IMR-90 (cell line): Measurements from ENCODE around the gene CREB5. TPM values are rescaled to one million over a fixed set of nuclear protein-coding genes. Genes with fewer than 3 reads are reported as not detected.

Experiments
- ATAC-seq: fragments of 200-7000 bp; cut with Tn5 transposase; 2 replicates; pipeline ENCODE4 v1.9.1; 2020; ENCODE audit warnings: low read depth, mild to moderate bottlenecking, moderate library complexity
- BruUV-seq: library from RNA; stranded (reverse); fragments of 400-500 nt; replicated peaks from 2 replicates; lab custom pipeline; 2021; lab: Mats Ljungman, UMichigan
- CTCF ChIA-PET: fragments of 300-600 bp; formaldehyde crosslinking; extraction: SDS; loops from one replicate; lab custom pipeline; 2021; ENCODE audit warnings: antibody characterized with exemption; lab: Yijun Ruan, JAX
- POLR2A ChIA-PET: fragments of 300-600 bp; sonication (Branson Sonifier 250); formaldehyde crosslinking; loops from one replicate; lab custom pipeline; 2022; ENCODE audit warnings: antibody characterized with exemption; ENCODE audit not compliant: unreplicated experiment; lab: Charles Lee
- DNase-seq: peaks from one replicate; pipeline ENCODE4 v3.0.0; 2013
- H2AFZ ChIP-seq: replicated peaks from 2 replicates; pipeline ENCODE3; 2013; ENCODE audit warnings: low read length, mild to moderate bottlenecking; ENCODE audit not compliant: poor library complexity
- H2AK5ac ChIP-seq: 2 replicates; pipeline ENCODE4 v1.6.1; 2013; ENCODE audit warnings: low read depth, low read length, inconsistent platforms
- H2AK9ac ChIP-seq: replicated peaks from 2 replicates; pipeline ENCODE3; 2013; ENCODE audit warnings: mild to moderate bottlenecking, low read depth, low read length, moderate library complexity; ENCODE audit not compliant: poor library complexity
- H2BK120ac ChIP-seq: 2 replicates; pipeline ENCODE4 v1.6.1; 2013; ENCODE audit warnings: low read depth, low read length, inconsistent platforms
- H2BK15ac ChIP-seq: 3 replicates; pipeline ENCODE4 v1.6.1; 2013; ENCODE audit warnings: low read depth, low read length, inconsistent platforms
- H2BK20ac ChIP-seq: 2 replicates; pipeline ENCODE4 v1.6.1; 2013; ENCODE audit warnings: low read depth, mild to moderate bottlenecking, inconsistent platforms, low read length, moderate library complexity
- H2BK5ac ChIP-seq: 2 replicates; pipeline ENCODE4 v1.6.1; 2013; ENCODE audit warnings: mild to moderate bottlenecking, low read depth, low read length, inconsistent platforms; ENCODE audit not compliant: poor library complexity, severe bottlenecking
- H3K14ac ChIP-seq: replicated peaks from 2 replicates; pipeline ENCODE4 v1.6.1; 2013; ENCODE audit warnings: low read depth, low read length, inconsistent platforms
- H3K18ac ChIP-seq: 2 replicates; pipeline ENCODE4 v1.6.1; 2013; ENCODE audit warnings: low read depth, low read length, control low read depth
- H3K23ac ChIP-seq: 2 replicates; pipeline ENCODE4 v1.6.1; 2013; ENCODE audit warnings: low read depth, low read length, inconsistent platforms
- H3K27ac ChIP-seq: 2 replicates; pipeline ENCODE4 v1.5.1; 2013; ENCODE audit warnings: mild to moderate bottlenecking, control low read depth, low read length; ENCODE audit not compliant: insufficient read depth
- H3K27me3 ChIP-seq: 2 replicates; pipeline ENCODE4 v1.6.1; 2013; ENCODE audit warnings: low read length; ENCODE audit not compliant: control insufficient read depth, insufficient read depth
- H3K36me3 ChIP-seq: 2 replicates; pipeline ENCODE4 v1.6.1; 2013; ENCODE audit warnings: low read length, mixed read lengths; ENCODE audit not compliant: control insufficient read depth, insufficient read depth
- H3K4ac ChIP-seq: 2 replicates; pipeline ENCODE4 v1.6.1; 2013; ENCODE audit warnings: low read depth, low read length, inconsistent platforms
- H3K4me1 ChIP-seq: 2 replicates; pipeline ENCODE4 v1.6.1; 2013; ENCODE audit warnings: low read length, mixed read lengths; ENCODE audit not compliant: control insufficient read depth, insufficient read depth
- H3K4me2 ChIP-seq: 2 replicates; pipeline ENCODE4 v1.6.1; 2013; ENCODE audit warnings: low read depth, mild to moderate bottlenecking, control low read depth, low read length, moderate library complexity
- H3K4me3 ChIP-seq: 2 replicates; pipeline ENCODE4 v1.5.1; 2013; ENCODE audit warnings: low read depth, mild to moderate bottlenecking, control low read depth, low read length, moderate library complexity; ENCODE audit not compliant: insufficient read depth
- H3K56ac ChIP-seq: 2 replicates; pipeline ENCODE4 v1.6.1; 2013; ENCODE audit warnings: low read length, inconsistent platforms; ENCODE audit not compliant: insufficient read depth; ENCODE audit errors: extremely low read depth
- H3K79me1 ChIP-seq, 2 experiments: 2 replicates each; pipeline ENCODE4 v1.6.1; 2013; ENCODE audit warnings: low read length in 2 of 2, inconsistent platforms in 1 of 2, low read depth in 1 of 2
- H3K9ac ChIP-seq: 2 replicates; pipeline ENCODE4 v1.6.1; 2013; ENCODE audit warnings: low read depth, low read length, control low read depth
- H3K9me1 ChIP-seq: 2 replicates; pipeline ENCODE4 v1.6.1; 2013; ENCODE audit warnings: low read length, inconsistent platforms; ENCODE audit not compliant: insufficient read depth
- H3K9me3 ChIP-seq: 2 replicates; pipeline ENCODE4 v1.6.1; 2013; ENCODE audit warnings: low read length; ENCODE audit not compliant: control insufficient read depth, insufficient read depth
- H4K20me1 ChIP-seq: 2 replicates; pipeline ENCODE4 v1.6.1; 2013; ENCODE audit warnings: low read length, inconsistent platforms; ENCODE audit not compliant: insufficient read depth
- H4K5ac ChIP-seq: 2 replicates; pipeline ENCODE4 v1.6.1; 2013; ENCODE audit warnings: mild to moderate bottlenecking, low read depth, low read length, control low read depth
- H4K8ac ChIP-seq, 2 experiments: 2 replicates each; pipeline ENCODE4 v1.6.1; 2013; ENCODE audit warnings: low read depth in 2 of 2, low read length in 2 of 2, control low read depth in 1 of 2, inconsistent platforms in 1 of 2
- H4K91ac ChIP-seq: 2 replicates; pipeline ENCODE4 v1.6.1; 2013; ENCODE audit warnings: low read depth, low read length, inconsistent platforms; ENCODE audit not compliant: insufficient read depth
- SMC3 ChIP-seq: fragments of 150-350 bp; IDR thresholded peaks from 2 replicates; pipeline ENCODE4 v1.6.1; 2016; ENCODE audit warnings: low read depth, mild to moderate bottlenecking, antibody characterized with exemption, low read length, moderate library complexity
- WGBS, 2 experiments: methylation state at CpG; one replicate each; pipeline versions ENCODE4 v1.1.5 to v1.1.7; 2013; ENCODE audit warnings: missing lambda C conversion rate in 2 of 2; ENCODE audit not compliant: insufficient read length in 1 of 2; ENCODE audit errors: extremely low coverage in 2 of 2; 5-methylcytosine and 5-hydroxymethylcytosine counted together
- dilution Hi-C: fragments of 300-500 bp; cut with HindIII; formaldehyde crosslinking; loops from one replicate; pipeline ENCODE4 v1.14.3; 2018; ENCODE audit warnings: low sequenced_read_pairs; ENCODE audit not compliant: unreplicated experiment
- in situ Hi-C: fragments of 300-500 bp; cut with MboI; formaldehyde crosslinking; loops from 3 replicates; pipeline ENCODE4 v1.14.3; 2019; ENCODE audit warnings: low sequenced_read_pairs, inconsistent platforms, mixed read lengths
- intact Hi-C: fragments of 100-400 bp; cut with micrococcal nuclease; formaldehyde crosslinking; loops from 2 replicates; pipeline ENCODE4 v1.10.0; 2022
- polyA plus RNA-seq, 3 experiments: library from polyadenylated mRNA; depleted of rRNA; stranded (reverse); fragments of >200 nt; gene quantifications; 2 replicates each; pipeline ENCODE4 v1.2.3, GENCODE V29; 2012; ENCODE audit warnings: low replicate concordance in 1 of 3
- total RNA-seq: library from RNA; depleted of rRNA; stranded (reverse); fragments of >200 nt; gene quantifications from 2 replicates; pipeline ENCODE4 v1.2.3, GENCODE V29; 2012

CREB5 gene
- total and polyA plus RNA-seq, 2 of the 4 experiments (the other 2 are of a cell fraction), result 7.3 to 13.1 TPM

- intact Hi-C loops (loop anchor here (5.0 kb wide), 1 partner anchor 32 kb away; no protein-coding TSS in a partner anchor), in situ Hi-C loops (no loop called here), dilution Hi-C loops (no loop called here)
- H4K5ac ChIP-seq, result no peak overlapping the region
- H2AK9ac ChIP-seq, result no peak overlapping the region
- H3K27ac ChIP-seq, result no peak overlapping the region
- H2BK120ac ChIP-seq, result no peak overlapping the region
- H3K4me3 ChIP-seq, result no peak overlapping the region
- H3K9ac ChIP-seq, result no peak overlapping the region
- H3K9me1 ChIP-seq, result no peaks in the 10 kb centered on the region
- H3K27me3 ChIP-seq, result no peaks in the 10 kb centered on the region; the same call in 1 of the 2 replicates
- H3K4me1 ChIP-seq, result no peaks in the 10 kb centered on the region
- ChIA-PET CTCF (no interaction called here), POLR2A (no interaction called here)
- H3K4me2 ChIP-seq, result no peak overlapping the region
- no peak overlapping the region for H3K23ac ChIP-seq
- no peak for TF ChIP-seq SMC3
- no peaks in the 10 kb centered on the region for H3K79me1 ChIP-seq
- DNase-seq (no peak), ATAC-seq (no peak)
- H3K36me3 ChIP-seq, result no peaks in the 10 kb centered on the region
- no peak overlapping the region for H2BK20ac ChIP-seq
- WGBS, 2 experiments, result no CpG with 5 or more reads among the region's 2 CpGs
- H3K56ac ChIP-seq, result no peak overlapping the region
- H3K14ac ChIP-seq, result no peak overlapping the region
- no peak overlapping the region for H2BK15ac ChIP-seq
- H4K91ac ChIP-seq, result no peak overlapping the region
- H4K20me1 ChIP-seq, result no peaks in the 10 kb centered on the region
- H3K9me3 ChIP-seq, result no peaks in the 10 kb centered on the region
- no peak overlapping the region for H3K4ac ChIP-seq
- BruUV-seq, result no TSS peak
- H4K8ac ChIP-seq, result no peak overlapping the region
- no peak overlapping the region for H2BK5ac ChIP-seq
- H2AFZ ChIP-seq, result no peak overlapping the region
- no peak overlapping the region for H2AK5ac ChIP-seq
- H3K18ac ChIP-seq, result no peak overlapping the region
Measured at GRCh38 chr7:28649811-28650210, 237.5 kb downstream of the CREB5 start.
